Right lung (tissue), 5 donors: Measurements from ENCODE around the gene CDKN2AIPNL. TPM values are rescaled to one million over a fixed set of nuclear protein-coding genes. Genes with fewer than 3 reads are reported as not detected.
"Not testable (repeated sequence)": the region's sequence is repeated elsewhere in the genome, so short reads cannot be mapped to it uniquely, and the experiment has no call there.

Experiments
- DNase-seq, 2 donors: peaks; one replicate each; pipeline ENCODE4 v3.0.0-alpha.2; 2013
- polyA plus RNA-seq, 5 donors: library from polyadenylated mRNA; unstranded; fragments of 120-200 nt; gene quantifications; one replicate each; pipeline versions ENCODE4 v1.2.1 to v1.2.3, GENCODE V29; 2013; ENCODE audit warnings: inconsistent platforms in 1 of 5, low replicate concordance in 1 of 5; ENCODE audit not compliant: insufficient read length in 5 of 5, insufficient read depth in 1 of 5

The CDKN2AIPNL gene
- polyA plus RNA-seq, 5 donors = 25.8 to 28.7 (median 26.3) TPM

DNA sequence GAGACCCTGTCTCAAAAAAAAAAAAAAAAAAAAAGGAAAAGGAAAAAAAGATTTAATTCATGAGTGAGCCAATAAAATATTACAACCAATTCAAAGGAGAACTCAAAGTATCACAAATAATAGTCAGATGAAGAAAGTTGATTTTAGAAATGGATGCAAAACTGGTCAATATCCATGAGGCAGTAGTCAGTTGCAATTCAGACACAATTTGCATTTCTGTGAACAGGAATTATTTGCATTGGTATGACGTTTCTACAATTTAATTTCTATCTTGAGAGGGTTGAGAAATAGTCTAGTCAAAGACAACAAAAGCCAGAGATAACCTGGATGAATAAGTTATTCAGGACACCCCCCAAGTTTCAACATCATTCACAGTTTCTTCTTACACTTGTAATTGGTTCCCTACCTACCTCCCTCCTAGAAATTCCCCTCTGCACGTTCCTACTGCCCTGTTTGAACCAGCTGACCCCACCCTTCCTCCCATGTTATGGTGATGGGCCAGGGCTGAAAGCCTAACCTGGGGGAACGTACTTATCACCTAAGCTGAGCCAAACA lies 28.6 kb upstream of the CDKN2AIPNL start:
- DNase-seq = no peak

DNA sequence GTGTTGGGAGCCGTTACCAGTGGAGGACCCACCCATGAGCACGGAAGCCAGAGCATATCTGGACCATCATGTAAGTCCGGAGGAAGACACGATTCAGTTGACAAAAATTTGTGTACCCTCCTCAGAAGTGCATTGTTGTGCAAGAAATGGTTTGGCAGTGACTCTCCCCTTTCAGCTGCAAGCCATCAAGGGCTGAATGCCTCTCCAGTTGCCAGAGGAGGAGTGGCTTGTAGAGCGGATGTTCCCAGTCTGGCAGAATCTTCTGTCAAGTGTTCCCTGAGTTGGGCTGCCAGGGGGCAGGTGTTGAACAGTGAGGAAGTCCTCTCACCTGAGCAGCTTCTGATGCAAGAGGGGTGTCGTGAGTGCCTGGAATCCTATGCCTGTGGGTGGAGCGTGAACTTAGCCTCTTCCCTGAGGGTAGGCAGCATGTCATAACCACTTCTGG lies 27.6 kb upstream of the CDKN2AIPNL start:
- peak; percentile 85 to 91 for DNase-seq

GRCh38 chr5:134438721-134439123 lies 27.0 kb upstream of the CDKN2AIPNL start:
- no peak for DNase-seq

DNA sequence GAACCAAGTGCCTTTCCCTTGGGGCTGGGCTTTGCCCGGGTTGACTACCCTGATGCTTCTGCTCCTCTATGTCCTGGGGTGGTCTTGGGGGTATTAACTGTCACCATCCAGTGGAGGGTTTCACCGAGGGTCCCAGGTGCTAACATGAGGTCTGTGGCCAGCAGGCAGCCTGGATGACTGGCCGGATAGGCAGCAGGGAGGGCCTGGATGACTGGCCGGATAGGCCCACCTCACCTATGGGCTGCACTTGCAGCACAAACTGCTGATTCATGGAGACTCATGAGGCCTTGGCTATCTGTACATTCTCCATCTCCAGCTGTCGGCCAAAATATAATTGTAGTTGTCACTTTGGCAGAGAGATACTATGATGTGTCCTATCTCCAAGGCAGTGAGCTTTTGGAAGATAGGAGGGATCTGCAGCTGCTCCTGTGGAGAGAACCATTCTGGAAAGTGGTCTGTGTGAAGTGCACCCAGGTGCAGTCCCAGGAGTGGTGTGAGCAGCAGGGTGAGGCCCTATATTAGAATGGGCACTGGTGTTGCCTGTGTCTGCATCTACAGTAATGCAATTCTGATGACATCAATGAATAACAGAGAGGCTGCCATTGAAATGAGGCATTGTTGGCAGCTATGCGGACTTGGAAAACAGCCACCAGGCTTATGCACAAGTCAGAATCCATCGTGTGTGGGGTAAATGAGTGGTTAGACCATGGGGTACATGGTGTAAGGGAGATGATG lies 26.3 kb upstream of the CDKN2AIPNL start:
- no peak for DNase-seq

DNA sequence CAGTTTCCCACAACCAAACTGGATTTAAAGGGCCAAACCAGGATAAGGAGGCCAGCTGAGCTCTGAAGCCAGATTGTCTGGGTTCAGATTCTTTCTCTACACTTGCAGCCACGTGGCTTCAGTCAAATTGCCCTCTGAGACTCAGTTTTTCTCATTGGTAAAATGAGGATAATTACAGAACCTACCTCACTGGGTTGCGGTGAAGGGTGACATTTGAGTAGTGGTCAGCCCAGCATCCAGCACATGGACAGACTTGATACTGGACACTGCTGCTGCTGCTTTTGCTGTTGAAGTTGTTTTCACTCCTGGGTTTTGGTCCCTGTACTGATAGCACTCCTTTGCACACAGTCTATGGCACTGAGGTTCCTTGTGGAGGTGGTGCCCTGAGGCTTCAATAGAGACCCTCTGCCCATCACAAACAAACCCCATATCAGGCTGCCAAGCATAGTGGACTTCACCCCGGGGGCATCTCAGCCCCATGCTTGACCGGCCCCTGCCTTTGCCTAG lies 25.7 kb upstream of the CDKN2AIPNL start:
- no peak for DNase-seq

- DNase-seq = peak; percentile 64 to 70
Measured at GRCh38 chr5:134436523-134437339, 25.1 kb upstream of the CDKN2AIPNL start.

DNA sequence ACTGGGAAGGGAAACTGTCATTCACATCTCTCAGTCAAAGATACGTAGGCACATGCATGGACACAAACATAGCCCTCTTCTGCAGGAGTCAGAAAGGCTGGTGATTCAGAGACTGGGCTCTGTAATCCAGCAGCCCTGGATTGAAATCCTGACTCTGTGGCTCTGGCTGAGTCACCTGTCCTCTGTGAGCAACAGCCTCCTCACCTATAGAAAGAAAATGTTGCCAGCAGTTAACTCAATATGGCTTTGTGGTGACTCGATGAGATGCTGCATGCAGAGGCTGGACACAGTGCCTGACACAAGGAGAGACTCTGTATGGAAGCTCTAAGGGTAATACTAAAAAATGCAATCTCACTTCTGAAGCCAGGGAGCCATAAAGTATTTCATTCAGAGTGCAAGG lies 23.9 kb upstream of the CDKN2AIPNL start:
- no peak for DNase-seq

GRCh38 chr5:134432677-134433359 lies 21.1 kb upstream of the CDKN2AIPNL start:
- no peak for DNase-seq

DNA sequence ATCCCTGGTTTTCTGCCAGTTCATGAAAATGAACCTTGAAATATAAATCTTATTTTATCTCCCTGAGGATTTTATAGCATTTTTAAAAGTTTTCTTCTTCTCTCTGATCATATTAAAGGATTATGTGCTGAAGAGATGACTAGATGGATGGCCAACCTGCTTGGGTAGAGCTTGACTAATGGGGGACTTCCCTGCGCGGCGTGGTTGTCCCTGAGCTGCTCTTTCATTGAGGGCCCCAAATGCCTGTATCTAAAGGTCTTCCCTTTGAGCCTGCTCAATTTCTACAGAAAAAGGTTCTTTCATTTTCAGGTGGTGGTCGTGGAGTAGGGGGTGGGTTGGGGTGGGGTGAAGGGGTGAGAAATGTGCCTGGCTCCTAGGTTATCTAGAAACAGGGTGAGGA lies 20.5 kb upstream of the CDKN2AIPNL start:
- no peak for DNase-seq

GRCh38 chr5:134430001-134430569 lies 18.4 kb upstream of the CDKN2AIPNL start:
- no peak for DNase-seq

DNA sequence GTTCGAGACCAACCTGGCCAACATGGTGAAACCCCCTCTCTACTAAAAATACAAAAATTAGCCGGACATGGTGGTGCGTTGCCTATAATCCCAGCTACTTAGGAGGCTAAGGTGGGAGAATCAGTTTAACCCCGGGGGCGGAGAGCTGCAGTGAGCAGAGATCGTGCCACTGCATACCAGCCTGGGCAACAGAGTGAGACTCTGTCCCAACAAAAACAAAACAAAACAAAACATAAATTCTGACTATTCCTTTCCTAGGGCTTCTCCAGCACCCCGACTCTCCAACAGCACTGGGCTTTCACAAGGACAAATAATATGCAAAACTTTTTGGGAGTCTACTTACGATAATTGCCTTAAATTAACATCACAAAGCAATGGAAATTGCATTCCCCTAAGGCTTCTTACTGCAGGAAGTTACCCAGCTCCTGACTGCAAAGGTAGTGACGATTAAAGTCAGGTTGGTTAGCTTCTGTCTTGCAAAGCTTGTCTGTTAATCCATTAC lies 15.9 kb upstream of the CDKN2AIPNL start:
- no peak for DNase-seq

- no peak for DNase-seq
Measured at GRCh38 chr5:134426361-134426760, 14.7 kb upstream of the CDKN2AIPNL start.

- no peak for DNase-seq
Measured at GRCh38 chr5:134423376-134423775, 11.7 kb upstream of the CDKN2AIPNL start.

DNA sequence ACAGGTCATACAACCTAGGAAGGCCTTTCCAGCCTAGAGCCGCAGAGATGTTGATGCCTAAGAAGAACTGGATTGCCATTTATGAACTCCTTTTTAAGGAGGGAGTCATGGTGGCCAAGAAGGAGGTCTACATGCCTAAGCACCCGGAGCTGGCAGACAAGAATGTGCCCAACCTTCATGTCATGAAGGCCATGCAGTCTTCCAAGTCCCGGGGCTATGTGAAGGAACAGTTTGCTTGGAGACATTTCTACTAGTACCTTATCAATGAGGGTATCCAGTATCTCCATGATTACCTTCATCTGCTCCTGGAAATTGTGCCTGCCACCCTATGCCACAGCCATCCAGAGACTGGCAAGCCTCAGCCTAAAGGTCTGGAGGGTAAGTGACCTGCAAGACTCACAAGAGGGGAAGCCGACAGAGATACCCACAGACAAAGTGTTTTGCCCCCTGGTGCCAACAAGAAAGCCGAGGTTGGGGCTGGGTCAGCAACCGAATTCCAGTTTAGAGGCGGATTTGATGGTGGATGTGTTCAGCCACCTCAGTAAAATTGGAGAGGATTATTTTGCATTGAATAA lies 11.2 kb upstream of the CDKN2AIPNL start:
- no peak for DNase-seq

DNA sequence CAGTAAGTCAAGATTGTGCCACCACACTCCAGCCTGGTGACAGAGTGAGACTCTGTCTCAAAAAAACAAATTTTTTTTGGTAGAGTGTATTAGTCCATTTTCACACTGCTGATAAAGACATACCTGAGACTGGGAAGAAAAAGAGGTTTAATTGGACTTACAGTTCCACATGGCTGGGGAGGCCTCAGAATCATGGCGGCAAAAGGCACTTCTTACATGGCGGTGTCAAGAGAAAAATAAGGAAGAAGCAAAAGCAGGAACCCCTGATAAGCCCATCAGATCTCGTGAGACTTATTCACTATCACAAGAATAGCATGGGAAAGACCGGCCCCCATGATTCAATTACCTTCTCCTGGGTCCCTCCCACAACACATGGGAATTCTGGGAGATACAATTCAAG lies 9.4 kb upstream of the CDKN2AIPNL start:
- not testable (repeated sequence) for DNase-seq

GRCh38 chr5:134420343-134420742 lies 8.7 kb upstream of the CDKN2AIPNL start:
- no peak for DNase-seq

- DNase-seq = no peak
Measured at GRCh38 chr5:134418958-134419357, 7.3 kb upstream of the CDKN2AIPNL start.

DNA sequence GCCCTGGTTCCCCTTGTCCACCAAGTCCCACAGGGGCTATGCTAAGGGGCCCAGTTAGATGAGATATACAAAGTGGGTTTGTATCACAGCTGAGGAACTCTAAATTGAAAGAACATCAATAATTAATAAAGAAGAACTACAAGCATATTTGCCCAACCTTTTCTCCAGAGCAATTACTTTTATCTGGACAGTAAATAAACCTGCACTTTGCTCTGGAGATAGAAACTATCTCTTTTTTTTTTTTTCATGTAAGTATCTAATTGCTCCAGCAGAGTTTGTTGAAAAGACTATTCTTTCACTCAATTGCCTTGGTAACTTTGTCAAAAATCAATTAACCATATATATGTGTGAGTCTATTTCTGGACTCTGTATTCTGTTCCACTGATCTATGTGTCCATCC lies 6.0 kb upstream of the CDKN2AIPNL start:
- DNase-seq = no peak

GRCh38 chr5:134413046-134413445 lies 1.4 kb upstream of the CDKN2AIPNL start:
- no peak for DNase-seq

DNA sequence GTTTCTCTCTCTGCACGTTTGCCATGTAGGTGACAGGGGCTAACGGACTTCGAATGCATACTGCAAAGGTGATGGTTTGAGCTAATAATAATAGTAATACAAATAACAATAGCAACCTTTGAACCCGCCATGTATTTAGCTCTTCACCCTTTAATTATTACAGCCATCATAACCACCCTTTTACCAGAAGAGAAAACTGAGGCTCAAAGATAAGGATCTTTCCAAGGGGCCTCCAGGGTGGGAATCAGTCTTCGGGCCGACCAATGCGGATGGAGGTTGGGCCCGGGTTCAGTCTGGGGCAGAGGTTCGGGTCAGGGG lies 494 bp downstream of the CDKN2AIPNL start:
- no peak for DNase-seq

DNA sequence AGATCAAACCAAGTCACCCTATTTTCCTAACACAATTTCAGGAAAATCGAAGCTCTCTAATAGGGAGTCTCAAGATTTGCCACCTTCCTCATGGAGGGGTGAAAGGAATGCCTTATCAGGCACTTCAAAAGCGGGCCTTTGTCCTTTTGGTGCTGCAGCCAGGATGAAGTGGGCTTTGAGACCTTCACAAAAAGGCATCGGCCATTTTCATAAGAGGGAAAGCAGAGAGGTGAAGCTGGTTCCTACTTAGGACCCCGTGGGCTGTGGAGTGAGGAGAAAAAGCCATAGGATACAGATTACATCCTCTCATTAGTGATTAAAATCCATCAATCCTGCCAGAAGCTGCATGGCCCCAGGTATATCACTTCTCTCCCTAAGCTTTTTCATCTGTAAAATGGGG lies 859 bp downstream of the CDKN2AIPNL start:
- no peak for DNase-seq
